ENCODE measurements around the gene MMP14. TPM values are rescaled to one million over a fixed set of nuclear protein-coding genes. Genes with fewer than 3 reads are reported as not detected.

The MMP14 gene
- total RNA-seq, 1 donor: 580 TPM

GRCh38 chr14:22883173-22883976 lies 47.0 kb downstream of the MMP14 start, which contains the start of gene REM2:
Gene REM2 (plus strand): TSS chr14:22883222. CDS start chr14:22883288, 66 bp downstream.
- no peak within 1 kb of the TSS for H3K27ac ChIP-seq (ENCODE audit: low read depth, low read length)
- H4K20me1 ChIP-seq (ENCODE audit: insufficient read depth, low read length): no peaks in the 10 kb centered on the region
- peaks cover 8% of the 10 kb centered on the region for H3K4me1 ChIP-seq (ENCODE audit: insufficient read depth, low read length)
- H3K36me3 ChIP-seq (ENCODE audit: insufficient read depth, low read length): peaks cover 8% of the 10 kb centered on the region
- DNase-seq (ENCODE audit: insufficient read length, low spot score, missing footprints): peak; percentile 81
- no peaks in the 10 kb centered on the region for H3K9me3 ChIP-seq (ENCODE audit: low read depth, low read length)
- peaks cover 4% of the 10 kb centered on the region for H3K79me2 ChIP-seq (ENCODE audit: insufficient read depth, low read length)
- H3K27me3 ChIP-seq (ENCODE audit: insufficient read depth, low read length): no peaks in the 10 kb centered on the region
- TF ChIP-seq, protein P1, sequence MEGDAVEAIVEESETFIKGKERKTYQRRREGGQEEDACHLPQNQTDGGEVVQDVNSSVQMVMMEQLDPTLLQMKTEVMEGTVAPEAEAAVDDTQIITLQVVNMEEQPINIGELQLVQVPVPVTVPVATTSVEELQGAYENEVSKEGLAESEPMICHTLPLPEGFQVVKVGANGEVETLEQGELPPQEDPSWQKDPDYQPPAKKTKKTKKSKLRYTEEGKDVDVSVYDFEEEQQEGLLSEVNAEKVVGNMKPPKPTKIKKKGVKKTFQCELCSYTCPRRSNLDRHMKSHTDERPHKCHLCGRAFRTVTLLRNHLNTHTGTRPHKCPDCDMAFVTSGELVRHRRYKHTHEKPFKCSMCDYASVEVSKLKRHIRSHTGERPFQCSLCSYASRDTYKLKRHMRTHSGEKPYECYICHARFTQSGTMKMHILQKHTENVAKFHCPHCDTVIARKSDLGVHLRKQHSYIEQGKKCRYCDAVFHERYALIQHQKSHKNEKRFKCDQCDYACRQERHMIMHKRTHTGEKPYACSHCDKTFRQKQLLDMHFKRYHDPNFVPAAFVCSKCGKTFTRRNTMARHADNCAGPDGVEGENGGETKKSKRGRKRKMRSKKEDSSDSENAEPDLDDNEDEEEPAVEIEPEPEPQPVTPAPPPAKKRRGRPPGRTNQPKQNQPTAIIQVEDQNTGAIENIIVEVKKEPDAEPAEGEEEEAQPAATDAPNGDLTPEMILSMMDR (IDR thresholded peaks at IDR 0.05; ENCODE audit: extremely low read depth, low read depth, low read length): no peak
- peak within 1 kb of the TSS; percentile 19 for H3K4me2 ChIP-seq (ENCODE audit: insufficient read depth, low read length)
- no peak within 1 kb of the TSS for H3K4me3 ChIP-seq (ENCODE audit: insufficient read depth, low read length)
- H2AFZ ChIP-seq (ENCODE audit: low read length): no peak within 1 kb of the TSS

- Histone ChIP-seq H3K9me3 (ENCODE audit: low read depth, low read length) (no peaks in the 10 kb centered on the region), H3K79me2 (ENCODE audit: insufficient read depth, low read length) (peaks cover 4% of the 10 kb centered on the region), H3K4me3 (ENCODE audit: insufficient read depth, low read length) (no peak overlapping the region), H2AFZ (ENCODE audit: low read length) (no peak overlapping the region), H3K4me1 (ENCODE audit: insufficient read depth, low read length) (peaks cover 8% of the 10 kb centered on the region), H3K36me3 (ENCODE audit: insufficient read depth, low read length) (no peaks in the 10 kb centered on the region), H3K27ac (ENCODE audit: low read depth, low read length) (no peak overlapping the region), H3K4me2 (ENCODE audit: insufficient read depth, low read length) (no peak overlapping the region), H3K27me3 (ENCODE audit: insufficient read depth, low read length) (no peaks in the 10 kb centered on the region), H4K20me1 (ENCODE audit: insufficient read depth, low read length) (no peaks in the 10 kb centered on the region)
- DNase-seq (ENCODE audit: insufficient read length, low spot score, missing footprints): peak; percentile 68
- TF ChIP-seq, protein P1 (IDR thresholded peaks at IDR 0.05; ENCODE audit: extremely low read depth, low read depth, low read length): no peak
These were observed 47.8 kb downstream of the MMP14 start for GRCh38 chr14:22884076-22884737.

DNA sequence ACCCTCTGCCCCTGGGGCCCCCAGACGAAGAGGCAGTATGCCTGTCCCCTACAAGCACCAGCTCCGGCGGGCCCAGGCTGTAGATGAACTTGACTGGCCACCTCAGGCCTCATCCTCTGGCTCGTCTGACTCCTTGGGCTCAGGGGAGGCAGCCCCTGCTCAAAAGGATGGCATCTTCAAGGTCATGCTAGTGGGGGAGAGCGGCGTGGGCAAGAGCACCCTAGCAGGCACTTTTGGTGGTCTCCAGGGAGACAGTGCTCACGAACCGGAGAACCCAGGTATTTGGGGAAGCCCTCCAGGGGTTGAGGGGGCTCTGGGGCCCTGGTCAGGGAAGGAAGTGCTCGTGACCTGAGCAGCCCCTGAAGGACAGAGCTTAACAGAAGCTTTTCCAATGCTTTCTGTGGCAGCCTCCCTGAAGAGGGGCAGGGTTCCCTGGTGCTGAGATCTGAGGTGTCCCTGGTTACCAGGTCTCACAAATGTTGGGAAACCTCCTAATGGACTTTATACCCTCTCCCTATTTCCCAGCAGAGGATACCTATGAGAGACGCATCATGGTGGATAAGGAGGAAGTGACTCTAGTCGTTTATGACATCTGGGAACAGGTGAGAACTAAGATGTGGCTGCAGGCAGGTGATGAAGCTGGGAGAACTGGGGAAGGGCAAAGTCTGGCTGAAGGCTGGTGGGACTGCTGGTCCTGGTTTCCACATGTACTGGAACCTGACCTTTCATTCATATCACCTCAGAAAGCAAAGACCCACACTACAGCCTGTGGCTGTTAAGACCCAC lies 48.5 kb downstream of the MMP14 start:
- DNase-seq (ENCODE audit: insufficient read length, low spot score, missing footprints): peak; percentile 51
- Histone ChIP-seq H3K27ac (ENCODE audit: low read depth, low read length) (no peak overlapping the region), H3K27me3 (ENCODE audit: insufficient read depth, low read length) (no peaks in the 10 kb centered on the region), H3K36me3 (ENCODE audit: insufficient read depth, low read length) (no peaks in the 10 kb centered on the region), H3K4me2 (ENCODE audit: insufficient read depth, low read length) (no peak overlapping the region), H3K79me2 (ENCODE audit: insufficient read depth, low read length) (peaks cover 4% of the 10 kb centered on the region), H4K20me1 (ENCODE audit: insufficient read depth, low read length) (no peaks in the 10 kb centered on the region), H3K4me3 (ENCODE audit: insufficient read depth, low read length) (no peak overlapping the region), H2AFZ (ENCODE audit: low read length) (no peak overlapping the region), H3K9me3 (ENCODE audit: low read depth, low read length) (no peaks in the 10 kb centered on the region), H3K4me1 (ENCODE audit: insufficient read depth, low read length) (peaks cover 8% of the 10 kb centered on the region)
- TF ChIP-seq, protein P1 (IDR thresholded peaks at IDR 0.05; ENCODE audit: extremely low read depth, low read depth, low read length): no peak

Data from osteoblast (primary cell).